SK-N-MC (cell line): ENCODE data around the gene AAR2.

ENCODE experiments used
- EZH2 ChIP-seq: fragments of 200-600 bp; sonication (generic); IDR thresholded peaks from one replicate; pipeline ENCODE4 v1.6.1; 2017; ENCODE audit warnings: antibody characterized with exemption
- POLR2AphosphoS5 ChIP-seq: IDR thresholded peaks from 2 replicates; pipeline ENCODE4 v1.6.1; 2012; ENCODE audit warnings: mild to moderate bottlenecking, low read depth, low read length, borderline replicate concordance

DNA sequence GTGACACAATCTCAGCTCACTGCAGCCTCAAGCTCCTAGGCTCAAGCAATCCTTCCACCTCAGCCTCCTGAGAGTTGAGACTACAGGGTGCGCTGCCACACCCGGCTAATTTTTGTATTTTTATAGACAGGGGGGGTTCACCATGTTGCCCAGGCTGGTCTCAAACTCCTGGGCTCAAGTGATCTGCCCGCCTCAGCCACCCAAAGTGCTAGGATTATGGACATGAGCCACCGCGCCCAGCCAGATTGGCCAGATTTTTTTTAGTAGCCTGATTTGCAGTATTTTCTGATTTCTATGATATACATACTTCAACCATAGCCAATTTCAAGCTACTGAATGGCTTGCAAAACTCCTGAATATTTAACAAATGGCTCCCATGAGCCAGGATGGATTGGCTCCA, 48.5 kb downstream of the AAR2 start:
- TF ChIP-seq EZH2 (no peak), POLR2AphosphoS5 (no peak)
